GM20431 (cell line): ENCODE results near the gene PRX.
"Not testable (repeated sequence)": the region's sequence is repeated elsewhere in the genome, so short reads cannot be mapped to it uniquely, and the experiment has no call there.

ENCODE experiments used
- in situ Hi-C: fragments of 300-500 bp; cut with MseI, MboI; formaldehyde crosslinking; loops from one replicate; pipeline ENCODE4 v1.15.0; 2020; ENCODE audit warnings: low sequenced_read_pairs; ENCODE audit not compliant: unreplicated experiment

Gene PRX

GRCh38 chr19:40416918-40417642 is 3.9 kb upstream of the PRX start:
- in situ Hi-C loops: no loop called here

GRCh38 chr19:40415768-40416167 is 2.6 kb upstream of the PRX start:
- in situ Hi-C loops: no loop called here

- in situ Hi-C loops: no loop called here
Observed at GRCh38 chr19:40414542-40415535, 1.7 kb upstream of the PRX start.

GRCh38 chr19:40412866-40413265 is 312 bp downstream of the PRX start:
- in situ Hi-C loops: no loop called here

- in situ Hi-C loops: no loop called here
Observed at GRCh38 chr19:40411958-40412499, 1.1 kb downstream of the PRX start.

GRCh38 chr19:40411125-40411842 is 1.9 kb downstream of the PRX start:
- in situ Hi-C loops: no loop called here

- in situ Hi-C loops: no loop called here
Observed at GRCh38 chr19:40410030-40410389, 3.2 kb downstream of the PRX start.

- in situ Hi-C loops: not testable (repeated sequence)
Observed at GRCh38 chr19:40408598-40408925, 4.6 kb downstream of the PRX start.

GRCh38 chr19:40407714-40408597 is 5.2 kb downstream of the PRX start:
- in situ Hi-C loops: no loop called here

GRCh38 chr19:40403262-40403984 is 9.8 kb downstream of the PRX start:
- in situ Hi-C loops: no loop called here

- in situ Hi-C loops: no loop called here
Observed at GRCh38 chr19:40400559-40400958, 12.6 kb downstream of the PRX start.

GRCh38 chr19:40398417-40399131 is 14.6 kb downstream of the PRX start:
- in situ Hi-C loops: no loop called here

GRCh38 chr19:40397568-40397906 is 15.6 kb downstream of the PRX start:
- in situ Hi-C loops: no loop called here

- in situ Hi-C loops: no loop called here
Observed at GRCh38 chr19:40396886-40397567, 16.2 kb downstream of the PRX start.

- in situ Hi-C loops: no loop called here
Observed at GRCh38 chr19:40395956-40396355, 17.2 kb downstream of the PRX start.

GRCh38 chr19:40394816-40395210 is 18.4 kb downstream of the PRX start:
- in situ Hi-C loops: no loop called here

- in situ Hi-C loops: no loop called here
Observed at GRCh38 chr19:40393894-40394815, 19.0 kb downstream of the PRX start.
